Neural cell (in vitro differentiated cells): ENCODE results near the gene EBF3. TPM values are rescaled to one million over a fixed set of nuclear protein-coding genes. Genes with fewer than 3 reads are reported as not detected.

Source experiments
- H2AFZ ChIP-seq: fragments of 200-600, 300-800 bp; sonication (generic), shearing (Covaris generic); 2 replicates; pipeline ENCODE4 v1.6.0; 2014; ENCODE audit warnings: low read depth, mild to moderate bottlenecking, antibody characterized with exemption, low read length, moderate library complexity
- H3F3A ChIP-seq: fragments of 200-600 bp; shearing (Covaris generic); 2 replicates; pipeline ENCODE4 v1.6.1; 2016; ENCODE audit warnings: mild to moderate bottlenecking, moderate library complexity, mixed read lengths, antibody characterized with exemption, low read length; ENCODE audit not compliant: insufficient read depth, poor library complexity, severe bottlenecking
- H3K27ac ChIP-seq: fragments of 200-600, 300-800 bp; sonication (generic), shearing (Covaris generic); 2 replicates; pipeline ENCODE4 v1.5.1; 2014; ENCODE audit warnings: mild to moderate bottlenecking, low read length, moderate library complexity
- H3K27me3 ChIP-seq: fragments of 300-800, 200-600 bp; sonication (generic), shearing (Covaris generic); 2 replicates; pipeline ENCODE4 v1.6.0; 2014; ENCODE audit warnings: mild to moderate bottlenecking, low read depth, low read length, moderate library complexity; ENCODE audit not compliant: insufficient read depth
- H3K36me3 ChIP-seq: fragments of 300-800, 200-600 bp; sonication (generic), shearing (Covaris generic); 2 replicates; pipeline ENCODE4 v1.5.1; 2014; ENCODE audit warnings: mild to moderate bottlenecking, antibody characterized with exemption, low read length, moderate library complexity; ENCODE audit not compliant: insufficient read depth
- H3K4me2 ChIP-seq: fragments of 300-800, 200-600 bp; sonication (generic), shearing (Covaris generic); 2 replicates; pipeline ENCODE4 v1.6.0; 2014; ENCODE audit warnings: mild to moderate bottlenecking, low read length
- H3K4me3 ChIP-seq: fragments of 300-800, 200-600 bp; sonication (generic), shearing (Covaris generic); 2 replicates; pipeline ENCODE4 v1.5.1; 2014; ENCODE audit warnings: mild to moderate bottlenecking, low read length, moderate library complexity
- H3K79me2 ChIP-seq: fragments of 200-600 bp; shearing (Covaris generic); replicated peaks from 2 replicates; pipeline ENCODE4 v1.6.0; 2014; ENCODE audit warnings: mild to moderate bottlenecking, low read length, moderate library complexity; ENCODE audit not compliant: insufficient read depth
- H3K9ac ChIP-seq: fragments of 300-800, 200-600 bp; sonication (generic), shearing (Covaris generic); 2 replicates; pipeline ENCODE4 v1.6.1; 2016; ENCODE audit warnings: mild to moderate bottlenecking, low read length, mixed read lengths
- H3K9me2 ChIP-seq: fragments of 200-600 bp; shearing (Covaris generic); 2 replicates; pipeline ENCODE4 v1.6.1; 2016; ENCODE audit warnings: mild to moderate bottlenecking, low read length, mixed read lengths; ENCODE audit not compliant: insufficient read depth
- H3K9me3 ChIP-seq: fragments of 200-600, 300-800 bp; sonication (generic), shearing (Covaris generic); 2 replicates; pipeline ENCODE4 v1.6.1; 2016; ENCODE audit warnings: mild to moderate bottlenecking, mixed run types, low read length, moderate library complexity, mixed read lengths
- H4K20me1 ChIP-seq: fragments of 200-600 bp; shearing (Covaris generic); 2 replicates; pipeline ENCODE4 v1.6.1; 2016; ENCODE audit warnings: mild to moderate bottlenecking, mixed run types; ENCODE audit not compliant: insufficient read depth
- EP300 ChIP-seq: fragments of 450-650 bp; conservative IDR thresholded peaks from 2 replicates; pipeline ENCODE4 v1.6.1; 2014; ENCODE audit warnings: antibody characterized with exemption, mild to moderate bottlenecking, moderate library complexity; ENCODE audit not compliant: poor library complexity, severe bottlenecking
- EZH2 ChIP-seq: fragments of 200-600, 300-800 bp; shearing (Covaris generic), sonication (generic); IDR thresholded peaks from 2 replicates; pipeline ENCODE4 v1.6.1; 2014; ENCODE audit warnings: antibody characterized with exemption, low read length, borderline replicate concordance, mild to moderate bottlenecking; ENCODE audit not compliant: insufficient read depth, poor library complexity, severe bottlenecking
- MXI1 ChIP-seq: fragments of 450-650 bp; conservative IDR thresholded peaks from 2 replicates; pipeline ENCODE4 v1.6.1; 2014; ENCODE audit warnings: antibody characterized with exemption, mild to moderate bottlenecking; ENCODE audit not compliant: poor library complexity, severe bottlenecking
- POLR2AphosphoS5 ChIP-seq: IDR thresholded peaks from 2 replicates; pipeline ENCODE4 v1.6.1; 2012
- RAD21 ChIP-seq: fragments of 450-650 bp; conservative IDR thresholded peaks from 2 replicates; pipeline ENCODE4 v1.6.1; 2014; ENCODE audit warnings: antibody characterized with exemption, mild to moderate bottlenecking, moderate library complexity
- SMC3 ChIP-seq: fragments of 450-650 bp; conservative IDR thresholded peaks from 2 replicates; pipeline ENCODE4 v1.6.1; 2014; ENCODE audit warnings: antibody characterized with exemption, mild to moderate bottlenecking, moderate library complexity; ENCODE audit not compliant: poor library complexity
- TAF1 ChIP-seq: IDR thresholded peaks from 2 replicates; pipeline ENCODE4 v1.6.1; 2012; ENCODE audit warnings: low read depth
- polyA plus RNA-seq: library from polyadenylated mRNA; depleted of rRNA; stranded (reverse); fragments of >200 nt; gene quantifications from 2 replicates; pipeline ENCODE4 v1.2.3, GENCODE V29; 2014
- TF ChIP-seq, protein P1 (sequence below): IDR thresholded peaks from 2 replicates; pipeline ENCODE4 v1.6.1; 2012; ENCODE audit warnings: borderline replicate concordance
- TF ChIP-seq, protein P2 (sequence below): fragments of 450-650 bp; IDR thresholded peaks from 2 replicates; pipeline ENCODE4 v1.5.1; 2014; ENCODE audit warnings: antibody characterized with exemption, mild to moderate bottlenecking, moderate library complexity; ENCODE audit not compliant: poor library complexity, severe bottlenecking

The EBF3 gene
- polyA plus RNA-seq, 1 donor from 2014 or later, result 0.38 TPM

DNA sequence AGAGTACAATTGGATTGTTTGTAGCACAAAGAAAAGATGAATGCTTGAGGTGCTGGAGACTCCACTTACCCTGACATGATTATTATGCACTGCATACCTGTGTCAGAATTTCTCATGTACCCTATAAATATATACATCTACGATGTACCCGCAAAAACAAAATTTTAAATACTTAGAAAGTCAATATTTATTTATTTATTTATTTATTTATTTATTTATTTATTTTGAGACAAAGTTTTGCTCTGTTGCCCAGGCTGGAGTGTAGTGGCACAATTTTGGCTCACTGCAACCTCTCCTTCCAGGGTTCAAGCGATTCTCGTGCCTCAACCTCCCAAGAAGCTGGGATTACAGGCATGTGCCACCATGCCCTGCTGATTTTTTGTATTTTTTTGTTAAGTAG, 35.1 kb upstream of the EBF3 start:
- H3F3A ChIP-seq, result no peaks in the 10 kb centered on the region

DNA sequence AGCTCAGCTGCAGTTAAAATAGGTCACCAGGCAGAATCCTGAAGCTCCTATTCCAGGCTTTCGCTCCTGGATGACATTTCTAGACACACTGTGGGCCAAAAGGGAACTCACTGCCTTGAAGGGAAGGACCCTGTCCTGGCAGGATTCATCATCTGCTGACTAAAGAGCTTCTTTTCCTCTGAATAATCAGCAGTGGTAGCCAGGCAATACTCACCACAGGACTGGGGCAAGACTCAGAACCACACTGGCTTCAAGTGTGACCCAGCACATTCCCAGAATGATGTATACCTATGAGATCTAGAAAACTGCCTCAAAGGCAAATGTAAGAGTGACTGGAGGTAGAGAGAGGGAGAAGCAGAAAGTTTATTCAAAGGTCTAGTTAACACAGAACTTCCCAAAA, 29.5 kb upstream of the EBF3 start:
- Histone ChIP-seq H3K9ac (no peak overlapping the region), H3K27me3 (no peaks in the 10 kb centered on the region), H3F3A (no peaks in the 10 kb centered on the region), H3K27ac (no peak overlapping the region), H4K20me1 (no peaks in the 10 kb centered on the region), H3K4me3 (no peak overlapping the region), H3K9me2 (no peaks in the 10 kb centered on the region), H3K9me3 (peaks cover 3% of the 10 kb centered on the region), H3K36me3 (no peaks in the 10 kb centered on the region), H3K4me2 (no peak overlapping the region), H3K79me2 (no peaks in the 10 kb centered on the region), H2AFZ (no peak overlapping the region)
- no peak for TF ChIP-seq TAF1
- TF ChIP-seq RAD21, result no peak
- TF ChIP-seq EZH2, result no peak
- TF ChIP-seq SMC3, result no peak
- TF ChIP-seq EP300, result no peak
- no peak for TF ChIP-seq MXI1
- TF ChIP-seq, protein P1, sequence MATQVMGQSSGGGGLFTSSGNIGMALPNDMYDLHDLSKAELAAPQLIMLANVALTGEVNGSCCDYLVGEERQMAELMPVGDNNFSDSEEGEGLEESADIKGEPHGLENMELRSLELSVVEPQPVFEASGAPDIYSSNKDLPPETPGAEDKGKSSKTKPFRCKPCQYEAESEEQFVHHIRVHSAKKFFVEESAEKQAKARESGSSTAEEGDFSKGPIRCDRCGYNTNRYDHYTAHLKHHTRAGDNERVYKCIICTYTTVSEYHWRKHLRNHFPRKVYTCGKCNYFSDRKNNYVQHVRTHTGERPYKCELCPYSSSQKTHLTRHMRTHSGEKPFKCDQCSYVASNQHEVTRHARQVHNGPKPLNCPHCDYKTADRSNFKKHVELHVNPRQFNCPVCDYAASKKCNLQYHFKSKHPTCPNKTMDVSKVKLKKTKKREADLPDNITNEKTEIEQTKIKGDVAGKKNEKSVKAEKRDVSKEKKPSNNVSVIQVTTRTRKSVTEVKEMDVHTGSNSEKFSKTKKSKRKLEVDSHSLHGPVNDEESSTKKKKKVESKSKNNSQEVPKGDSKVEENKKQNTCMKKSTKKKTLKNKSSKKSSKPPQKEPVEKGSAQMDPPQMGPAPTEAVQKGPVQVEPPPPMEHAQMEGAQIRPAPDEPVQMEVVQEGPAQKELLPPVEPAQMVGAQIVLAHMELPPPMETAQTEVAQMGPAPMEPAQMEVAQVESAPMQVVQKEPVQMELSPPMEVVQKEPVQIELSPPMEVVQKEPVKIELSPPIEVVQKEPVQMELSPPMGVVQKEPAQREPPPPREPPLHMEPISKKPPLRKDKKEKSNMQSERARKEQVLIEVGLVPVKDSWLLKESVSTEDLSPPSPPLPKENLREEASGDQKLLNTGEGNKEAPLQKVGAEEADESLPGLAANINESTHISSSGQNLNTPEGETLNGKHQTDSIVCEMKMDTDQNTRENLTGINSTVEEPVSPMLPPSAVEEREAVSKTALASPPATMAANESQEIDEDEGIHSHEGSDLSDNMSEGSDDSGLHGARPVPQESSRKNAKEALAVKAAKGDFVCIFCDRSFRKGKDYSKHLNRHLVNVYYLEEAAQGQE, result no peak
- TF ChIP-seq, protein P2, sequence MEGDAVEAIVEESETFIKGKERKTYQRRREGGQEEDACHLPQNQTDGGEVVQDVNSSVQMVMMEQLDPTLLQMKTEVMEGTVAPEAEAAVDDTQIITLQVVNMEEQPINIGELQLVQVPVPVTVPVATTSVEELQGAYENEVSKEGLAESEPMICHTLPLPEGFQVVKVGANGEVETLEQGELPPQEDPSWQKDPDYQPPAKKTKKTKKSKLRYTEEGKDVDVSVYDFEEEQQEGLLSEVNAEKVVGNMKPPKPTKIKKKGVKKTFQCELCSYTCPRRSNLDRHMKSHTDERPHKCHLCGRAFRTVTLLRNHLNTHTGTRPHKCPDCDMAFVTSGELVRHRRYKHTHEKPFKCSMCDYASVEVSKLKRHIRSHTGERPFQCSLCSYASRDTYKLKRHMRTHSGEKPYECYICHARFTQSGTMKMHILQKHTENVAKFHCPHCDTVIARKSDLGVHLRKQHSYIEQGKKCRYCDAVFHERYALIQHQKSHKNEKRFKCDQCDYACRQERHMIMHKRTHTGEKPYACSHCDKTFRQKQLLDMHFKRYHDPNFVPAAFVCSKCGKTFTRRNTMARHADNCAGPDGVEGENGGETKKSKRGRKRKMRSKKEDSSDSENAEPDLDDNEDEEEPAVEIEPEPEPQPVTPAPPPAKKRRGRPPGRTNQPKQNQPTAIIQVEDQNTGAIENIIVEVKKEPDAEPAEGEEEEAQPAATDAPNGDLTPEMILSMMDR, result no peak

More for the DNA sequence above, 35.1 kb upstream of the EBF3 start:
- H3K4me2 ChIP-seq, result no peak overlapping the region
- no peak overlapping the region for H3K9ac ChIP-seq
- no peaks in the 10 kb centered on the region for H3K79me2 ChIP-seq
- H3K9me3 ChIP-seq, result peaks cover 3% of the 10 kb centered on the region
- no peak overlapping the region for H3K27ac ChIP-seq
- H2AFZ ChIP-seq, result no peak overlapping the region
- TF ChIP-seq POLR2AphosphoS5, result no peak
- no peaks in the 10 kb centered on the region for H3K9me2 ChIP-seq
- H3K36me3 ChIP-seq, result no peaks in the 10 kb centered on the region
- H3K27me3 ChIP-seq, result no peaks in the 10 kb centered on the region
- no peaks in the 10 kb centered on the region for H4K20me1 ChIP-seq
- no peak overlapping the region for H3K4me3 ChIP-seq

DNA sequence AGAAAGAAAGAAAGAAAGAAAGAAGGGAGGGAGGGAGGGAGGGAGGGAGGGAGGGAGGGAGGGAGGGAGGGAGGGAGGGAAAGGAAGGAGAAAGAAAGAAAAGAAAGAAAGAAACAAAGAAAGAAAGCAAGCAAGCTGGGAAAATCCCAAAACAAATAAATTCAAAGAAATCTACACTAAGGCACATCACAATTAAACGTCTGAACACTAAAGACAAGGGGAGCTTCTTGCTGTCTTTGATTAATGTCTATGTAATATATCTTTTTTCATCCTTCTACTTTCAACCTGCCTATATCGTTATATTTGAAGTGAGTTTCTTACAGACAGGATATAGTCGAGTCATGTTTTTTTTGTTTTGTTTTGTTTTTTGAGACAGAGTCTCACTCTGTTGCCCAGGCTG, 28.3 kb upstream of the EBF3 start:
- no peaks in the 10 kb centered on the region for H3K79me2 ChIP-seq
- no peak overlapping the region for H3K4me2 ChIP-seq
- no peaks in the 10 kb centered on the region for H4K20me1 ChIP-seq
- no peaks in the 10 kb centered on the region for H3K27me3 ChIP-seq
- H3K4me3 ChIP-seq, result no peak overlapping the region
- H3K9me3 ChIP-seq, result peaks cover 3% of the 10 kb centered on the region
- no peak overlapping the region for H2AFZ ChIP-seq
- no peak overlapping the region for H3K9ac ChIP-seq
- no peaks in the 10 kb centered on the region for H3F3A ChIP-seq
- H3K27ac ChIP-seq, result no peak overlapping the region
- no peaks in the 10 kb centered on the region for H3K36me3 ChIP-seq
- no peak for TF ChIP-seq EZH2
- no peak for TF ChIP-seq MXI1
- no peak for TF ChIP-seq EP300
- no peak for TF ChIP-seq TAF1
- TF ChIP-seq POLR2AphosphoS5, result no peak
- TF ChIP-seq, protein P2, result no peak
- no peak for TF ChIP-seq RAD21
- TF ChIP-seq, protein P1, result no peak
- H3K9me2 ChIP-seq, result no peaks in the 10 kb centered on the region
